ENCODE results near the gene CCDC13. TPM values are rescaled to one million over a fixed set of nuclear protein-coding genes. Genes with fewer than 3 reads are reported as not detected.
A peak's percentile ranks its signal among the peaks of the same experiment; 100 is the strongest.

CCDC13 gene
- total and polyA plus RNA-seq, 8 donors: 0.90 to 3.5 (median 2.0) TPM

GRCh38 chr3:42807929-42808328 is 34.9 kb upstream of the CCDC13 start:
- intact Hi-C loops (cut with DNase I): no loop called here

GRCh38 chr3:42805141-42805821 is 32.2 kb upstream of the CCDC13 start:
- Histone ChIP-seq H3K36me3 (no peaks in the 10 kb centered on the region), H3K9me3 (no peaks in the 10 kb centered on the region), H3K4me1 (peaks cover 18 to 33% of the 10 kb centered on the region in 2 donors), H3K27me3 (peaks cover 0 to 10% of the 10 kb centered on the region in 2 donors), H3K4me3 (peak overlapping the region; percentile 79 to 93), H3K27ac (peak overlapping the region in 1 of 2 donors; percentile 90)
- intact Hi-C loops (cut with DNase I): no loop called here
- TF ChIP-seq CTCF (IDR thresholded peaks at IDR 0.05): no peak
- ATAC-seq: peak; percentile 16
- DNase-seq: peak in 3 of 4 donors; percentile 15 to 82 (median 41)

More at GRCh38 chr3:42807929-42808328, 34.9 kb upstream of the CCDC13 start:
- ATAC-seq: no peak
- Histone ChIP-seq H3K9me3 (no peaks in the 10 kb centered on the region), H3K27me3 (peaks cover 0 to 10% of the 10 kb centered on the region in 2 donors), H3K4me1 (peaks cover 7 to 10% of the 10 kb centered on the region in 2 donors), H3K4me3 (no peak overlapping the region), H3K27ac (no peak overlapping the region), H3K36me3 (no peaks in the 10 kb centered on the region)
- DNase-seq: no peak
- no peak for TF ChIP-seq CTCF (IDR thresholded peaks at IDR 0.05)

- ATAC-seq: peak; percentile 2
- no peaks in the 10 kb centered on the region for H3K9me3 ChIP-seq
- intact Hi-C loops (cut with DNase I): no loop called here
- peaks cover 0 to 10% of the 10 kb centered on the region in 2 donors for H3K27me3 ChIP-seq
- H3K36me3 ChIP-seq: no peaks in the 10 kb centered on the region
- TF ChIP-seq CTCF (IDR thresholded peaks at IDR 0.05): no peak
- H3K4me1 ChIP-seq: peaks cover 18 to 38% of the 10 kb centered on the region in 2 donors
- peak overlapping the region; percentile 79 to 93 for H3K4me3 ChIP-seq
- no peak for DNase-seq
- peak overlapping the region; percentile 89 to 90 for H3K27ac ChIP-seq
Measured at GRCh38 chr3:42804831-42805132, 31.7 kb upstream of the CCDC13 start.

GRCh38 chr3:42804106-42804830 is 31.2 kb upstream of the CCDC13 start, which contains the start of gene HIGD1A:
TSS of gene HIGD1A (minus strand) at chr3:42804490. CDS start at chr3:42794253, 10,237 bp downstream.
- TF ChIP-seq CTCF (IDR thresholded peaks at IDR 0.05): no peak
- ATAC-seq (peak; percentile 99), DNase-seq (peak; percentile 91 to 99 (median 97))
- Histone ChIP-seq H3K4me1 (peaks cover 18 to 41% of the 10 kb centered on the region in 2 donors), H3K4me3 (peak within 1 kb of the TSS; percentile 79 to 93), H3K36me3 (no peaks in the 10 kb centered on the region), H3K27me3 (peaks cover 0 to 10% of the 10 kb centered on the region in 2 donors), H3K27ac (peak within 1 kb of the TSS; percentile 89 to 90), H3K9me3 (no peaks in the 10 kb centered on the region)
- intact Hi-C loops (cut with DNase I): no loop called here

Data from left lung (tissue), 10 donors.